PC-9 (cell line): ENCODE measurements around the gene CELA3B. TPM values are rescaled to one million over a fixed set of nuclear protein-coding genes. Genes with fewer than 3 reads are reported as not detected.

Source experiments
- BruUV-seq: library from RNA; stranded (reverse); fragments of 400-500 nt; replicated peaks from 2 replicates; lab custom pipeline; 2021; lab: Mats Ljungman, UMichigan
- CTCF ChIA-PET: fragments of 300-600 bp; sonication (Branson Sonifier 250); formaldehyde crosslinking; loops from one replicate; lab custom pipeline; 2022; ENCODE audit warnings: antibody characterized with exemption; lab: Charles Lee
- POLR2A ChIA-PET: fragments of 300-600 bp; sonication (Branson Sonifier 250); formaldehyde crosslinking; loops from one replicate; lab custom pipeline; 2022; ENCODE audit warnings: antibody characterized with exemption; ENCODE audit not compliant: unreplicated experiment; lab: Charles Lee
- DNase-seq, 2 experiments: peaks; one replicate each; pipeline versions ENCODE4 v3.0.0 to v3.0.0-alpha.2; 2015 to 2022; ENCODE audit warnings: mixed read lengths in 1 of 2
- H2AFZ ChIP-seq: fragments of 200-600 bp; sonication (generic); 2 replicates; pipeline ENCODE4 v1.8.1; 2017; ENCODE audit warnings: antibody characterized with exemption
- H3F3A ChIP-seq: fragments of 200-600 bp; sonication (generic); 2 replicates; pipeline ENCODE4 v1.8.1; 2017; ENCODE audit warnings: antibody characterized with exemption, mild to moderate bottlenecking, low read depth; ENCODE audit not compliant: insufficient read depth
- H3K27ac ChIP-seq: fragments of 200-600 bp; sonication (generic); 2 replicates; pipeline ENCODE4 v1.6.1; 2016; ENCODE audit warnings: mixed run types
- H3K27me3 ChIP-seq: fragments of 200-600 bp; sonication (generic); 2 replicates; pipeline ENCODE4 v1.6.1; 2016; ENCODE audit warnings: low read depth, mixed run types; ENCODE audit not compliant: insufficient read depth
- H3K36me3 ChIP-seq: fragments of 200-600 bp; sonication (generic); 2 replicates; pipeline ENCODE4 v1.6.1; 2016; ENCODE audit warnings: low read depth, mixed run types
- H3K4me1 ChIP-seq: fragments of 200-600 bp; sonication (generic); replicated peaks from 2 replicates; pipeline ENCODE4 v1.6.1; 2016; ENCODE audit warnings: mixed run types; ENCODE audit not compliant: insufficient read depth
- H3K4me2 ChIP-seq: fragments of 200-600 bp; sonication (generic); 2 replicates; pipeline ENCODE4 v1.6.1; 2017; ENCODE audit warnings: mixed run types
- H3K4me3 ChIP-seq: fragments of 200-600 bp; sonication (generic); 2 replicates; pipeline ENCODE4 v1.6.1; 2016; ENCODE audit warnings: mixed run types
- H3K79me2 ChIP-seq: fragments of 200-600 bp; sonication (generic); 2 replicates; pipeline ENCODE4 v1.6.1; 2017; ENCODE audit warnings: low read depth, mixed run types
- H3K9me2 ChIP-seq: fragments of 200-600 bp; sonication (generic); 2 replicates; pipeline ENCODE4 v1.8.1; 2017; ENCODE audit warnings: mild to moderate bottlenecking; ENCODE audit not compliant: insufficient read depth
- H3K9me3 ChIP-seq: fragments of 200-600 bp; sonication (generic); 2 replicates; pipeline ENCODE4 v1.8.1; 2016; ENCODE audit warnings: low read depth; ENCODE audit not compliant: insufficient read depth
- H4K20me1 ChIP-seq: fragments of 200-600 bp; sonication (generic); 2 replicates; pipeline ENCODE4 v1.8.1; 2017; ENCODE audit not compliant: insufficient read depth
- EZH2 ChIP-seq: fragments of 200-600 bp; sonication (generic); IDR thresholded peaks from 2 replicates; pipeline ENCODE4 v1.8.0; 2017; ENCODE audit warnings: antibody characterized with exemption, low read depth
- intact Hi-C: fragments of 100-400 bp; cut with micrococcal nuclease; formaldehyde crosslinking; loops from one replicate; pipeline ENCODE4 v1.10.0; 2022; ENCODE audit not compliant: unreplicated experiment
- total RNA-seq: library from RNA; stranded (reverse); gene quantifications from 2 replicates; pipeline ENCODE4 v1.2.3, GENCODE V29; 2021
- TF ChIP-seq, protein P1 (sequence below): fragments of 200-600 bp; sonication (generic); conservative IDR thresholded peaks from 2 replicates; pipeline ENCODE4 v1.6.1; 2017; ENCODE audit warnings: mixed run types, antibody characterized with exemption, mild to moderate bottlenecking, moderate library complexity

The CELA3B gene
- total RNA-seq, 1 experiment from 2014 or later, result not detected

DNA sequence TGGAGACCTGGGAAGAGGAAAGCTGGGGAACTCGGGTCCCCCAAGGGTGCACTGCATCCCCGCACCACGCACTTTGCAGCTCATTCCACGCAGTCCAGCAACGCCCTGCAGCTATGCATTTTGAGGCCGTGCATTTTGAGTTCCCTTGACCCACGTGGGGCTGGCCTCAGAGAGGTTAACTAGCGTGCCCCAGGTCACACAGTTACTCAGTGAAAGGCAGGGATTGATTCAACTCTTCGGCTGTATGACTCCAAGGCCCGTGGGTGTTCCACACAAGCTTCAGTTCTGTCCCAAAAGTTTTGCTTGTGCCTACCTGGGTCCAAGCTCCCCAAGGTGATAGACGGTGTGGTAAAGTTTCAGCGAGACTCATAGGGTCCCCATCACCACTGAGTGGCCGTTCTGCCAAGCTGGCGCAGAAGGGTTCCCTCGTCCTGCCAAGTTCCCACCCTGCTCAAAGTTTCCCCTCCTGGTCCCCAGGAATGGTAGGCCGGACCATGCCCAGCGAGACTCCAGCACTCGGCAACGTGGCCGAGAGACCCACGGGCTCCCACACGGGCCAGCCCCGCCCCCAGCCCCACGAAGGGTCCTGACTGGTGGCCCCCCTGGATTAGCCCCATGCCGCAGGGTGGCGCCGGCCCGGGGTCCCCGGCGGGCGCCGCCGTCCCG, 40.3 kb upstream of the CELA3B start:
- TF ChIP-seq EZH2, result no peak
- TF ChIP-seq, protein P1, sequence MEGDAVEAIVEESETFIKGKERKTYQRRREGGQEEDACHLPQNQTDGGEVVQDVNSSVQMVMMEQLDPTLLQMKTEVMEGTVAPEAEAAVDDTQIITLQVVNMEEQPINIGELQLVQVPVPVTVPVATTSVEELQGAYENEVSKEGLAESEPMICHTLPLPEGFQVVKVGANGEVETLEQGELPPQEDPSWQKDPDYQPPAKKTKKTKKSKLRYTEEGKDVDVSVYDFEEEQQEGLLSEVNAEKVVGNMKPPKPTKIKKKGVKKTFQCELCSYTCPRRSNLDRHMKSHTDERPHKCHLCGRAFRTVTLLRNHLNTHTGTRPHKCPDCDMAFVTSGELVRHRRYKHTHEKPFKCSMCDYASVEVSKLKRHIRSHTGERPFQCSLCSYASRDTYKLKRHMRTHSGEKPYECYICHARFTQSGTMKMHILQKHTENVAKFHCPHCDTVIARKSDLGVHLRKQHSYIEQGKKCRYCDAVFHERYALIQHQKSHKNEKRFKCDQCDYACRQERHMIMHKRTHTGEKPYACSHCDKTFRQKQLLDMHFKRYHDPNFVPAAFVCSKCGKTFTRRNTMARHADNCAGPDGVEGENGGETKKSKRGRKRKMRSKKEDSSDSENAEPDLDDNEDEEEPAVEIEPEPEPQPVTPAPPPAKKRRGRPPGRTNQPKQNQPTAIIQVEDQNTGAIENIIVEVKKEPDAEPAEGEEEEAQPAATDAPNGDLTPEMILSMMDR, result no peak
- Histone ChIP-seq H4K20me1 (no peaks in the 10 kb centered on the region), H3K4me1 (peaks cover 55% of the 10 kb centered on the region), H3K4me2 (peak overlapping the region; percentile 94), H2AFZ (peak overlapping the region; percentile 72), H3K27ac (peak overlapping the region; percentile 67), H3K9me2 (no peaks in the 10 kb centered on the region), H3K27me3 (no peaks in the 10 kb centered on the region), H3F3A (peaks cover 21% of the 10 kb centered on the region), H3K79me2 (peaks cover 27% of the 10 kb centered on the region), H3K36me3 (no peaks in the 10 kb centered on the region), H3K9me3 (no peaks in the 10 kb centered on the region), H3K4me3 (peak overlapping the region; percentile 73)
- TSS peak; percentile 49 for BruUV-seq
- intact Hi-C loops, result loop anchor here (1.0 to 10.0 kb wide), 3 partner anchors 16 to 152 kb away; partner anchors contain the start of gene USP48
- DNase-seq, result no peak
- ChIA-PET POLR2A (interaction anchor here (0.5 to 0.7 kb wide), 4 partner anchors 21 to 1438 kb away, joined by 3 to 6 read pairs (median 4); no protein-coding TSS in a partner anchor), CTCF (no interaction called here)

DNA sequence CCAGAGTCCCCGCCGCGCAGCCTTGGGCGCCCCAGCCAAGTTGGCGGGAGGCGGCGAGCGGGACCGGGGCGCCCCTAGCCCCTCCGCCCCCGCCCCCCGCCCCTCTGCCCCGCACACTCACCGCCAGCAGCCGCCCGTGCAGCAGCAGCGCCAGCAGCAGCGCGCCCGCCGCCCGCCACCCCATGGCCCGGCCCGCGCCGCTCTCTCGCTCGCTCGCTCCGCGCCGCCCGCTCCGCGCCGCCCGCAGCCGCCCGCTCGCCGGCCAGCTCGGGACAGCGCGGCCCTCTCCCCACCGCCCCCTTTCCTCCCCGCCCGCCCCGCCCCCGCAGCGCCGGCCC, 39.8 kb upstream of the CELA3B start, which contains the start of gene HSPG2:
Gene HSPG2, minus strand, starts transcription at position 277 of the 338 bp plus-strand sequence. Its CDS starts 93 bp downstream, at position 184.
- DNase-seq, result no peak
- peaks cover 27% of the 10 kb centered on the region for H3K79me2 ChIP-seq
- no TSS peak for BruUV-seq
- H3K9me3 ChIP-seq, result no peaks in the 10 kb centered on the region
- H4K20me1 ChIP-seq, result no peaks in the 10 kb centered on the region
- peak within 1 kb of the TSS; percentile 67 for H3K27ac ChIP-seq
- intact Hi-C loops, result loop anchor here (1.0 to 10.0 kb wide), 3 partner anchors 15 to 152 kb away; partner anchors contain the start of gene USP48
- ChIA-PET CTCF (no interaction called here), POLR2A (interaction anchor here (0.5 to 0.6 kb wide), 2 partner anchors 135 to 428 kb away, joined by 3 to 6 read pairs; no protein-coding TSS in a partner anchor)
- no peaks in the 10 kb centered on the region for H3K9me2 ChIP-seq
- H3K4me1 ChIP-seq, result peaks cover 50% of the 10 kb centered on the region
- TF ChIP-seq EZH2, result no peak
- TF ChIP-seq, protein P1, result no peak
- peak within 1 kb of the TSS; percentile 73 for H3K4me3 ChIP-seq
- H3K27me3 ChIP-seq, result no peaks in the 10 kb centered on the region
- H2AFZ ChIP-seq, result peak within 1 kb of the TSS; percentile 72
- no peaks in the 10 kb centered on the region for H3K36me3 ChIP-seq
- peak within 1 kb of the TSS; percentile 94 for H3K4me2 ChIP-seq
- H3F3A ChIP-seq, result peaks cover 16% of the 10 kb centered on the region

DNA sequence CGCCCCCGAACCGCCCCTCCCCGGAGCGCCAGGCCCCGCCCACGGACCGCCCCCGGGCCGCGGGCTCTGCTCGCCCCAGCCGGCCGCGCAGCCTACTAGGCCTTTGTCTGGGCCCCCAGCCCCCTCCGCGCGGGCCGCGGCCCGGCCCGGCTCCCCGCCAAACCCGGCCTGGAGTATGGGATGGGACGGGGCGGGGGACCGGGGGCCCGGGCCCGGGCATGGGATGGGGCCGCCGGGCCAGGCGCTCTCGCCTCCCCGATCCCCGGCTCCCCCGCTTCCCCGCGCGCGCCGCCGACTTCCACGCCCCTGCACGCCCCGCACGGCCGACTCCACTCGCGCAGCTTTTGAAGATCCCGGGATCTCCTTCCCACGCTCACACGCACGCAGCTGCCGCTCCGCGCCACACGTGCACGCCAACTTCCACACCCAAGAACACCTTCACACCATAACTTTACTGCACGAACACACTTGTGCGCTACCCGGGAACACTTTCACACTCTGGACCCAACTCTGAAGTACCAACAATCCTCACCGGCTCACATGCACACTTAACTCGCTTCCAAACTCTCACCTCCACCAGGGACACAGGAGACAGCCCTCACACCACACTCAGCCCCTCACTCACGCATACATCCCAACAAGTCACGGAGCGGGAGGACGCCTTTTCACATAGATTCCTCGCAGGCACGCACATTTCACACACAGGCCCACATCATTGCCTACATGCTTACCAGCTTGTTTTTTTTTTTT, 39.3 kb upstream of the CELA3B start:
- intact Hi-C loops, result loop anchor here (1.0 to 10.0 kb wide), 3 partner anchors 15 to 153 kb away; partner anchors contain the start of gene USP48
- H3K27me3 ChIP-seq, result no peaks in the 10 kb centered on the region
- peaks cover 45% of the 10 kb centered on the region for H3K4me1 ChIP-seq
- peaks cover 27% of the 10 kb centered on the region for H3K79me2 ChIP-seq
- H3K9me3 ChIP-seq, result no peaks in the 10 kb centered on the region
- 0 out of 2 replicates have a peak overlapping the region, but pooled peaks have one; percentile 52 for H2AFZ ChIP-seq
- H4K20me1 ChIP-seq, result no peaks in the 10 kb centered on the region
- H3K36me3 ChIP-seq, result no peaks in the 10 kb centered on the region
- CTCF ChIA-PET, result no interaction called here
- TF ChIP-seq, protein P1, result no peak
- TF ChIP-seq EZH2, result no peak
- H3K27ac ChIP-seq, result no peak overlapping the region
- DNase-seq, result peak in 1 of 2 experiments; percentile 74
- no peaks in the 10 kb centered on the region for H3K9me2 ChIP-seq
- POLR2A ChIA-PET, result interaction anchor here (0.6 kb wide), 1 partner anchor 102 kb away, joined by 4 read pairs; no protein-coding TSS in a partner anchor
- peak overlapping the region; percentile 70 for H3K4me2 ChIP-seq
- H3K4me3 ChIP-seq, result peak overlapping the region; percentile 46; the same call in 1 of the 2 replicates
- peaks cover 10% of the 10 kb centered on the region for H3F3A ChIP-seq
- BruUV-seq, result TSS peak; percentile 40
